GM20000 (cell line): ENCODE measurements around the gene DDX17.

Experiments used
- DNase-seq: peaks from one replicate; pipeline ENCODE4 v3.0.0; 2012; ENCODE audit warnings: low spot score
- TF ChIP-seq, protein P1 (sequence below): IDR thresholded peaks from 2 replicates; pipeline ENCODE4 v1.5.1; 2012; ENCODE audit warnings: mild to moderate bottlenecking, control low read depth; ENCODE audit errors: extremely low read depth, missing control alignments

The DDX17 gene

DNA sequence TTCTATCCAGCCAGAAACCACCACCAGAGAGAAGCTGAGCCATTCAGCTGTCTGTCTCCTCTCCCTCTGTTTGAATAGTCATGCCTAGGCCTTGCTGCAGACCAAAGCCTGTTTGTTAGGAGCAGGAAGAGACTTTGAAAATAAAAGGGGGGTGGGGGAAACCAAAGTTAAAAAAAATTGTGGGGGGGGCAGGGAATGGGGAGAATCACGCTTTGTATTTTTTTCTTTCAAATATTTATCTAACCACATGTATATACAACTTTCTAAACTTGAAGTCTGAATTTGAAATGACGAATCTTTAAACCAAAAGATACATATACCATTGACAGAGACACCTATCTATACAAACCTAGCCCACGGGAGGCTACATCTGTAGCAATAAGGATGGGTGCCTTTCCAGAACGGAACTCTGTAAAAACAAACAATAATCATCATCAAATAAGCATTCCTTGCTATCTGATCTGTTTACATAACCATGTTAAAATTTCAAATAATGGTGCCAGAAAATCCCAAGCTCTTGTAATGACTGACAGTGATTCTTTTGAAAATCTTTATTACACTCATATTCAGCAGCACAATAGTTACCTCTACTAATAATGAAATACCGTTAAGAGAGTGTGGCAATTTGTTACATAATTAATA is 14.3 kb downstream of the DDX17 start:
- no peak for DNase-seq
- TF ChIP-seq, protein P1, sequence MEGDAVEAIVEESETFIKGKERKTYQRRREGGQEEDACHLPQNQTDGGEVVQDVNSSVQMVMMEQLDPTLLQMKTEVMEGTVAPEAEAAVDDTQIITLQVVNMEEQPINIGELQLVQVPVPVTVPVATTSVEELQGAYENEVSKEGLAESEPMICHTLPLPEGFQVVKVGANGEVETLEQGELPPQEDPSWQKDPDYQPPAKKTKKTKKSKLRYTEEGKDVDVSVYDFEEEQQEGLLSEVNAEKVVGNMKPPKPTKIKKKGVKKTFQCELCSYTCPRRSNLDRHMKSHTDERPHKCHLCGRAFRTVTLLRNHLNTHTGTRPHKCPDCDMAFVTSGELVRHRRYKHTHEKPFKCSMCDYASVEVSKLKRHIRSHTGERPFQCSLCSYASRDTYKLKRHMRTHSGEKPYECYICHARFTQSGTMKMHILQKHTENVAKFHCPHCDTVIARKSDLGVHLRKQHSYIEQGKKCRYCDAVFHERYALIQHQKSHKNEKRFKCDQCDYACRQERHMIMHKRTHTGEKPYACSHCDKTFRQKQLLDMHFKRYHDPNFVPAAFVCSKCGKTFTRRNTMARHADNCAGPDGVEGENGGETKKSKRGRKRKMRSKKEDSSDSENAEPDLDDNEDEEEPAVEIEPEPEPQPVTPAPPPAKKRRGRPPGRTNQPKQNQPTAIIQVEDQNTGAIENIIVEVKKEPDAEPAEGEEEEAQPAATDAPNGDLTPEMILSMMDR, result no peak

DNA sequence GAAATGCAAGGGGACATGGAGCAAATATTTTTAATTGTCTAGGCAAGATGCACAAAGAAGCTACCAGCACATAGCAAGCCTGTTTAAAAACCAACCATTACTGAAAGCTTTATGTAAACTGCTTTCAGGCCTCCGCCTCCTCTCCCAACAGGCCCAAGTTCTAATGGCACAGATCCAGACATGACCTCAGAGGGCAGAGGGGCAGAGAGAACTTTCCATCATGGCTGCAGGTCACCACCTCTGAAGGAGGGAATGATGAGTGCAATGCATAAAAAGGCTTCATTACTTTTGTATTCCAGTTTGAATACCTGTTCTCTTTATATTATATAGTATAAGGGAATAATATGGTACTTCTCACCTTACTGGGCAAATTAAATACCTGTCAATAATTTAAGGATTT is 15.2 kb downstream of the DDX17 start:
- no peak for DNase-seq
- TF ChIP-seq, protein P1, result no peak

DNA sequence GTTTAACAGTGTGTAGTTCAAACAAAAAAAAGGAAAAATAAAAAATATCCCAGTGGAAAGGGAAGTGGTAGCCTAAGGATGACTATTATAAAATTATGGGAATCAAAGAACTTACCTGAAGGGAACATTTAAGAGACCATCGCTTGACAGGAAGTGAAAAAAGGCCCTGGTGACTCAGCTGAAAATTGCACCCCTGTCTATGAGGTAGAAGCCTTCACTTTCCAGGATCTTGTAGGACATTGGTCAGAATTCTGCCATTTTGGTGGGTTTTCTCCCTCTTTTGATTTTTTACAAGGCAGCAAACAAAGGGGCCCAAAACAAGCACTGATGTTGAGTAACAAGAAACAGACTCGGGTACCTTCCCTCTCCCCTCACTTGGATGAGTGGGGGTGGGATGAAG is 15.6 kb downstream of the DDX17 start:
- DNase-seq, result no peak
- TF ChIP-seq, protein P1, result no peak

DNA sequence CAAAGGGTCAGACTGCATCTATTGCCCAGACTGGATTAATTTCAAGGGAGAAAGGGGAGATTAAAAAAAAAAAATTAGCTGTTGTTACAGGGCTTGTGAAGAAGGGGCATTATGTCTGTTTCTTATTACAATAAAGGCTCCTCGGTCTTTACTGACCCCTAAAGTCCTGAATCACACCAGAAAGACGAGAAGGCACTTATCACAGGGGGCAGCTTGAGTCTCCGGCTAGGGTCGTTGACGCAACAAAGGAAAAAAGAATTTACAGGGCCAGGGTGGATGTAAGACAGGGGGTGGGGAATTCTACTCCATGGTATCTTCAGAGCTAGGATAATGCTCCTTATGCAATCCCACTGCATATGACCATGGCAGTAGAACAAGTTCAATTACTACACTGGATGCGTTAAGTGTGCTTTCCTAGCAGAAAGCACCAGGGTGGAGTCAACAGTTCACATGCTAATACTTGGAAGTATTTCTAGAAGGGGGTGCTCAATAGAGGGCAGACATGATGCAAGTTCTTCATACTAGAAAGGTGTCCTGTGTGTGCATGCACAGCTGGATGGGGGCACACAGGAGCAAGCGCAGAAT is 16.5 kb downstream of the DDX17 start:
- TF ChIP-seq, protein P1, result no peak
- DNase-seq, result no peak

DNA sequence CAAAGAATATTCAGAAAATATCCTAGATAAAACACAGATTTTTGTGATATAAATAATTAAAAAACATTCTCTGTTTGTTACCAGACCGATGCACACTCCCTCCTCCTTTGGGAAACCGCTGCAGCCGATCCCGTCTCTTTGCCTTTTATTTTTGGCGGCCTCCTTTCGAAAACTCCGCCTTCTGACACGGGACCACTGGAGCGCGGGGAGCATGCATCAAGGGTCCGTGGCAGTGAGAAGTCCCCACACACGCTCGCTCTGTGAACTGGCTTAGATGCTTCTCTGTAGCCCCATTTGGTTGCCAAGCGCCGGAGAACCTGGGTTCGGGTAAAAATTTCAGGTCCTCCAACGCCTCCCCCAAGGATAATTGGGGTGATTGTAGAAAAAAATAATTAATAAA is 17.0 kb downstream of the DDX17 start:
- TF ChIP-seq, protein P1, result no peak
- no peak for DNase-seq

DNA sequence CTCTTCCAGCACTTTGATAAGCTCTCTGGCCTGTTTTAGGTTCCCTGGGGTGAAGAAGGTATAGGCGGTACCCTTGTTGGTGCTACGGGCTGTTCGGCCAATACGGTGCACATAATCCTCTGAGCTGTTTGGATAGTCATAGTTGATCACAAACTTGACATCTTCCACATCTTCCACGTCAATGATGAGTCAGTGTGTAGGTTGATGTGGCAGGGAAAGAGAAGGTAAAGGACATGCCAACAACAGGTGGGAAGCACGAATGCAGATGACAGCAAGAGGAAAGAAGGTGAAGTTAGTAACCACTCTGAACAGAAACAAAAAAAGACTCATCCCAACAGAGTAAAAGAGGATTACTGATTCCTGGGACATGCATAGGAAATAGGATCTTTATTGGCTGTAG is 18.2 kb downstream of the DDX17 start:
- TF ChIP-seq, protein P1, result no peak
- DNase-seq, result no peak

DNA sequence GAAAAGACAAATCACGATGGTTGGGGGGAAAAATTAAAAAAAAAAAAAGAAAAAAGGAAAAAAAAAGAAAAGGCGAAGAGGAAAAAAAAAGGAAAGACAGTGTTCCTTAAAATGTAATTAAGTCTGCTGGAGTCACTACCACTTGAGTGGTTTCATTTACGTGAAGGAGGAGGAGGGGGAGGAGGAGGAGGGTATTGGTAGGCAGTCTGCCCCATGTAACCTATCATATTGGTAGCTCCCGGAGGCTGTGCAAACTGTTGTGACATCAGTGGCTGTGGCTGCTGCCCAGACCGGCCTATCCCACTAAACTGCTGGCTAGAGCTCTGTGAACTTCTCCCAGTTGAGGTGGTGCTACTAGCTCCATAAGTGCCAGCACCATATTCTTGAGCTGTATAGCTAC is 20.3 kb downstream of the DDX17 start:
- TF ChIP-seq, protein P1, result no peak
- no peak for DNase-seq
